Liver (tissue), 9 donors: ENCODE data around the gene IRAK1BP1. TPM values are rescaled to one million over a fixed set of nuclear protein-coding genes. Genes with fewer than 3 reads are reported as not detected.

Source experiments
- DNase-seq: peaks from one replicate; pipeline ENCODE4 v3.0.0-alpha.2; 2017; ENCODE audit warnings: low spot score
- H3K27ac ChIP-seq, 2 donors: one replicate each; pipeline ENCODE4 v1.7.0; 2013; ENCODE audit warnings: inconsistent platforms in 2 of 2, low read length in 2 of 2, control low read depth in 1 of 2, low read depth in 1 of 2, mild to moderate bottlenecking in 1 of 2
- H3K27me3 ChIP-seq, 4 donors: one replicate each; pipeline versions ENCODE4 v1.6.1 to v1.7.0; 2013; ENCODE audit warnings: low read length in 3 of 4, inconsistent platforms in 1 of 4, mild to moderate bottlenecking in 1 of 4, moderate library complexity in 1 of 4; ENCODE audit not compliant: control insufficient read depth in 4 of 4, insufficient read depth in 4 of 4
- H3K36me3 ChIP-seq, 4 donors: one replicate each; pipeline versions ENCODE4 v1.6.1 to v1.7.0; 2013; ENCODE audit warnings: low read length in 3 of 4, mild to moderate bottlenecking in 3 of 4, low read depth in 1 of 4, moderate library complexity in 1 of 4; ENCODE audit not compliant: control insufficient read depth in 4 of 4, insufficient read depth in 3 of 4
- H3K4me1 ChIP-seq, 4 donors: one replicate each; pipeline versions ENCODE4 v1.6.1 to v1.7.0; 2013; ENCODE audit warnings: low read length in 3 of 4, mild to moderate bottlenecking in 3 of 4, moderate library complexity in 1 of 4; ENCODE audit not compliant: control insufficient read depth in 4 of 4, insufficient read depth in 4 of 4
- H3K4me3 ChIP-seq, 3 donors: one replicate each; pipeline versions ENCODE4 v1.6.1 to v1.7.0; 2013; ENCODE audit warnings: low read length in 3 of 3, control low read depth in 1 of 3, low read depth in 1 of 3, mild to moderate bottlenecking in 1 of 3
- H3K9ac ChIP-seq, 2 donors: one replicate each; pipeline ENCODE4 v1.7.0; 2013; ENCODE audit warnings: low read length in 2 of 2, mild to moderate bottlenecking in 2 of 2, moderate library complexity in 2 of 2, control low read depth in 1 of 2, low read depth in 1 of 2
- H3K9me3 ChIP-seq, 4 donors: one replicate each; pipeline versions ENCODE4 v1.6.1 to v1.7.0; 2013; ENCODE audit warnings: low read length in 3 of 4; ENCODE audit not compliant: control insufficient read depth in 4 of 4
- ATF3 ChIP-seq: IDR thresholded peaks from 2 replicates; pipeline ENCODE4 v1.6.1; 2016; ENCODE audit warnings: antibody characterized with exemption
- CTCF ChIP-seq: fragments of 150-350 bp; IDR thresholded peaks from 2 replicates; pipeline ENCODE4 v1.5.1; 2017; ENCODE audit warnings: improper control_type of control experiment, low read depth, low read length; ENCODE audit not compliant: missing input control
- EGR1 ChIP-seq, 2 donors: IDR thresholded peaks; 2 replicates each; pipeline ENCODE4 v1.6.1; 2016 to 2018; ENCODE audit warnings: antibody characterized with exemption in 2 of 2, low read depth in 2 of 2
- FOXA1 ChIP-seq: IDR thresholded peaks from 2 replicates; pipeline ENCODE4 v1.6.1; 2016; ENCODE audit warnings: antibody characterized with exemption
- GABPA ChIP-seq, 2 donors: IDR thresholded peaks in 1 of 2; conservative IDR thresholded peaks in 1 of 2; 2 replicates each; pipeline ENCODE4 v1.6.1; 2016; ENCODE audit warnings: antibody characterized with exemption in 2 of 2, mild to moderate bottlenecking in 1 of 2, moderate library complexity in 1 of 2
- HNF4A ChIP-seq, 2 donors: conservative IDR thresholded peaks; 2 replicates each; pipeline ENCODE4 v1.6.1; 2016; ENCODE audit warnings: antibody characterized with exemption in 2 of 2, mild to moderate bottlenecking in 2 of 2
- HNF4G ChIP-seq: IDR thresholded peaks from 2 replicates; pipeline ENCODE4 v1.6.1; 2016; ENCODE audit warnings: antibody characterized with exemption
- MAX ChIP-seq: IDR thresholded peaks from 2 replicates; pipeline ENCODE4 v1.6.1; 2016; ENCODE audit warnings: antibody characterized with exemption
- REST ChIP-seq: IDR thresholded peaks from 2 replicates; pipeline ENCODE4 v1.6.1; 2016; ENCODE audit warnings: antibody characterized with exemption, mild to moderate bottlenecking
- RXRA ChIP-seq, 2 donors: IDR thresholded peaks; 2 replicates each; pipeline ENCODE4 v1.6.1; 2017 to 2018; ENCODE audit warnings: antibody characterized with exemption in 2 of 2, mild to moderate bottlenecking in 1 of 2
- SP1 ChIP-seq: IDR thresholded peaks from 2 replicates; pipeline ENCODE4 v1.6.1; 2018; ENCODE audit warnings: antibody characterized with exemption, mild to moderate bottlenecking
- TAF1 ChIP-seq: conservative IDR thresholded peaks from 2 replicates; pipeline ENCODE4 v1.6.1; 2016; ENCODE audit warnings: antibody characterized with exemption, mild to moderate bottlenecking
- YY1 ChIP-seq: IDR thresholded peaks from 2 replicates; pipeline ENCODE4 v1.6.1; 2016; ENCODE audit warnings: antibody characterized with exemption, mild to moderate bottlenecking
- ZBTB33 ChIP-seq: IDR thresholded peaks from 2 replicates; pipeline ENCODE4 v1.6.1; 2016; ENCODE audit warnings: antibody characterized with exemption
- WGBS: extraction: QIAGEN DNeasy Blood & Tissue Kit; methylation state at CpG from one replicate; pipeline ENCODE4 v1.1.7; 2013; 5-methylcytosine and 5-hydroxymethylcytosine counted together
- polyA plus RNA-seq, 2 donors: library from polyadenylated mRNA; stranded (reverse) in 1 of 2; unstranded in 1 of 2; fragments of 200-250 nt in 1 of 2; fragments of >200 nt in 1 of 2; fragmentation: Nextera tagmentation in 1 of 2; extraction: Ambion mirVana in 1 of 2; gene quantifications; one replicate each; pipeline versions ENCODE4 v1.2.1 to v1.2.3, GENCODE V29; 2013 to 2015
- total RNA-seq, 2 donors: library from RNA; depleted of rRNA; stranded (reverse); fragments of >200 nt; gene quantifications; one replicate each; pipeline ENCODE4 v1.2.3, GENCODE V29; 2014
- donor health status: healthy.
- donor health status: healthy.
- donor health status: healthy.
- donor health status: healthy.
- donor health status: healthy.

The IRAK1BP1 gene
- total and polyA plus RNA-seq, 4 donors: 0.46 to 2.2 (median 0.77) TPM

GRCh38 chr6:78845567-78845966, 21.8 kb upstream of the IRAK1BP1 start:
- H3K4me3 ChIP-seq: no peak overlapping the region
- no peak for TF ChIP-seq SP1
- no peak for TF ChIP-seq ATF3
- TF ChIP-seq GABPA (IDR thresholded peaks at IDR 0.05 in 1 of 2, conservative IDR thresholded peaks at IDR 0.05 in 1 of 2): no peak
- TF ChIP-seq ZBTB33: no peak
- no peak for TF ChIP-seq CTCF
- TF ChIP-seq RXRA (IDR thresholded peaks at IDR 0.05): no peak
- no peak for TF ChIP-seq YY1
- TF ChIP-seq MAX: no peak
- WGBS: 75% methylated on average over 1 of the region's 1 CpG
- H3K27me3 ChIP-seq: no peaks in the 10 kb centered on the region
- no peak for DNase-seq
- no peak overlapping the region for H3K9ac ChIP-seq
- H3K4me1 ChIP-seq: no peaks in the 10 kb centered on the region
- H3K36me3 ChIP-seq: no peaks in the 10 kb centered on the region
- no peaks in the 10 kb centered on the region for H3K9me3 ChIP-seq
- H3K27ac ChIP-seq: no peak overlapping the region

GRCh38 chr6:78850621-78851020, 16.7 kb upstream of the IRAK1BP1 start:
- TF ChIP-seq YY1 (no peak), RXRA (IDR thresholded peaks at IDR 0.05) (no peak), EGR1 (IDR thresholded peaks at IDR 0.05; ENCODE audit: low read depth in 2 of 2) (no peak), MAX (no peak), REST (no peak), HNF4A (conservative IDR thresholded peaks at IDR 0.05) (no peak), CTCF (no peak), FOXA1 (no peak), SP1 (no peak), HNF4G (no peak), GABPA (IDR thresholded peaks at IDR 0.05 in 1 of 2, conservative IDR thresholded peaks at IDR 0.05 in 1 of 2) (no peak), TAF1 (no peak)
- DNase-seq: no peak
- no peak overlapping the region for H3K27ac ChIP-seq
- H3K36me3 ChIP-seq: no peaks in the 10 kb centered on the region
- no peak overlapping the region for H3K4me3 ChIP-seq
- H3K9me3 ChIP-seq: no peaks in the 10 kb centered on the region
- no peak overlapping the region for H3K9ac ChIP-seq
- no peaks in the 10 kb centered on the region for H3K27me3 ChIP-seq
- no peaks in the 10 kb centered on the region for H3K4me1 ChIP-seq
